HG03060 (cell line): ENCODE data around the gene LAMA3.

Source experiments
- ATAC-seq: cut with Tn5 transposase; IDR thresholded peaks from one replicate; pipeline ENCODE4 v1.9.1; 2021; ENCODE audit warnings: low read depth, moderate number of reproducible peaks; ENCODE audit not compliant: unreplicated experiment

LAMA3 gene

DNA sequence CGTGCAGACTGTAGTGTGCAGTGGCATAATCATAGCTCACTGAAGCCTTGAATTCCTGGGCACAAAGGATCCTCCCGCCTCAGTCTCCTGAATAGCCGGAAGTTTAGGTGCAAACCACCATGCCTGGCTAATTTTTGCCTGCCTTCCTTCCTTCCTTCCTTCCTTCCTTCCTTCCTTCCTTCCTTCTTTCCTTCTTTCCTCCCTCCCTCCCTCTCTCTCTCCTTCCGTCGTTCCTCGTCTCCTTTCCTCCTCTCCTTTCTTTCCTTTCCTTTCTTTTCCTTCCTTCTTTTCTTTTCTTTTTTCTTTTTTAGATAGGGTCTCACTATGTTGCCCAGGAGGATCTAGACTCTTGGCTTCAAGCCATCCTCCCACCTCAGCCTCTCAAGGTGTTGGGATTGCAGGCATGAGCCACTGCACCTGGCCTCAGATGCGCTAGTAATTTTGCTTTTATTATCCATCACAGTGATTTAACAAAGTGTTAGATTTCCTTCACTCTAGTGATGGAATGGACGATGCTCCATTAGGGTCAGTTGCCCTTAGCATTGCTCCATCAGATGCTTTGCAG, 20.0 kb upstream of the LAMA3 start:
- ATAC-seq, result no peak

DNA sequence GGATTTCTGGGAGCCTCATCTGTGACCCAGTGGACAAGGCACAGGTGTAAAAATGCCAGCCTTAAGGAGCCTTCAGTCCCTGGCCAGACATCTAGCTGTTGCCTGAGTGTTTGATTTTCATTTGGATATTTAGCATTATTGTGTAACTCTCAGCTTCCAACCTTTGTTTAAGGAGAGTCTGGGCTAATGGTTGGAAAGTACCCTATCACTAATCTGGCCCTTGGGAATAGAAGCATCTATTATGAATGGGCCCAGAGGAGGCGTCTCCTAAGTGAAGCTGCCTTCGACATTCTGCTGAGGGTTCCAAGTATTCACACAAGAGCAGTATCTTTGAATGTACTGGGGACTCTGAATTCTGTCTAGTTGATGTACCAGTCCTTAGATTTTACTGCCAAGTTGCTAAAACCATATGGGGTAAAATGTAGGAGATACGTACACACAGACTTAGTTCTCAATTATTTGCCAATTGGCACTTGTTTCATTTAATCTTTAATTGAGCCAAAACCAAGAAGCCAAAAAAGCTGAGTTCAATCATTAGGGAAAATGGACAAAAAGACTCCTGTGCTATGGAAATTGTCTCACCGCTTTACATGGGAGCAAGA, 19.3 kb upstream of the LAMA3 start:
- no peak for ATAC-seq

- no peak for ATAC-seq
Measured at GRCh38 chr18:23671564-23671963, 17.7 kb upstream of the LAMA3 start.

DNA sequence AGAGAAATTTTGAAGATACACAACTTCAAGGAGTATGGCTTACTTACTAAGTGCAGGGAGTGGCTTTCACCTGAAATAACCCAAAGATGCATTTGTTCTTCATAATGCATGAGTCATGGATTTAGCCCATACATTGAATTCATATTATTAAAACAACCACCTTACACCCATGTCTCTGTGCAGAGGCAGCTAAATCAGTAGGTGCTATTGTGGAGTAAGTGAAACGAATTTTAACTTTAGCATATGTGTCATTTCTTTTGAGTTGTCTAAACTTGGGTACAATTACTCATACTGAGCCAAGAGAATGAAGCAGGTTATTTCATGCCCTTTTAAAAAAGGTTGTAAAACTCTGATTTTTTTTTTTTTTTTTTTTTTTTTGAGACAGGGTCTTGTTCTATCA, 15.5 kb upstream of the LAMA3 start:
- ATAC-seq, result no peak

- no peak for ATAC-seq
Measured at GRCh38 chr18:23675236-23675635, 14.0 kb upstream of the LAMA3 start.

- ATAC-seq, result no peak
Measured at GRCh38 chr18:23675896-23676295, 13.4 kb upstream of the LAMA3 start.

DNA sequence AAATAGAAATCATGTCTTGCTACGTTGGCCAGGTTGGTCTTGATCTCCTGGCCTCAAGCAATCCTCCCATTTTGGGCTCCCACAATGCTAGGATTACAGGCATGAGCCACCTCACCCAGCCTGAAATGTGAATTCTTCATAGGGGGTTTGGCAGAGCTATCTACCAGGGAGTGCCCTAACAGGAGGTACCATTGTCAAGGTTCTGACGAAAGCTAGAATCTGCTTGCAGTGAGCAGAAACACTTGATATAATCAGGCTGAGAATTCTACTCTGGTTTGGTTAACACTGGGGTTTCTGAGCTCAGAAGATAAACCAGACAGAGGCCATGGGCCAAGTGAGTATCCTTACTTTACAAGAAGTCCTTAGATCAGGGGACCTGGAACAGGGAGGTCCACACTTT, 7.2 kb upstream of the LAMA3 start:
- ATAC-seq, result no peak

- ATAC-seq, result no peak
Measured at GRCh38 chr18:23682472-23682871, 6.8 kb upstream of the LAMA3 start.

DNA sequence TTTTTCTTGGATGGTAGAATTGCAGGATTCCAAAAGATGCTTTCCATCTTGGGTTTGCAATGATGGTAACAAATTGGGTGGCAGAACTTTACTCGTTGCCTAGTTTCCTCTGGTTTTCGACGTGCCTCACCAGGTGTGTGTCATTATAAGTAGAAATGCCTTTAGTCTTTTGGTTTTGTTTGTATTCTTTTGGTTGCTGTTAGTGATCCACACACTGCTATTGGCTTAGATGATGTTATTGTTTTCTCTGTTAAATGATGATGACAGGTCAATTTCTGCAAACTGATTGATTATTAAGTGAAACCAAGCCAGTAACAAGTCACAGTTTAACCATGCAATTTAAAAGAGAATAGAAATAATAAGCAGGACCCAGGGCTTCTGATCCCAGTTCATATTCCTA, 6.1 kb upstream of the LAMA3 start:
- no peak for ATAC-seq

- ATAC-seq, result no peak
Measured at GRCh38 chr18:23683671-23684070, 5.6 kb upstream of the LAMA3 start.

GRCh38 chr18:23684515-23685197, 4.6 kb upstream of the LAMA3 start:
- ATAC-seq, result no peak

- ATAC-seq, result no peak
Measured at GRCh38 chr18:23688528-23688927, 725 bp upstream of the LAMA3 start.

DNA sequence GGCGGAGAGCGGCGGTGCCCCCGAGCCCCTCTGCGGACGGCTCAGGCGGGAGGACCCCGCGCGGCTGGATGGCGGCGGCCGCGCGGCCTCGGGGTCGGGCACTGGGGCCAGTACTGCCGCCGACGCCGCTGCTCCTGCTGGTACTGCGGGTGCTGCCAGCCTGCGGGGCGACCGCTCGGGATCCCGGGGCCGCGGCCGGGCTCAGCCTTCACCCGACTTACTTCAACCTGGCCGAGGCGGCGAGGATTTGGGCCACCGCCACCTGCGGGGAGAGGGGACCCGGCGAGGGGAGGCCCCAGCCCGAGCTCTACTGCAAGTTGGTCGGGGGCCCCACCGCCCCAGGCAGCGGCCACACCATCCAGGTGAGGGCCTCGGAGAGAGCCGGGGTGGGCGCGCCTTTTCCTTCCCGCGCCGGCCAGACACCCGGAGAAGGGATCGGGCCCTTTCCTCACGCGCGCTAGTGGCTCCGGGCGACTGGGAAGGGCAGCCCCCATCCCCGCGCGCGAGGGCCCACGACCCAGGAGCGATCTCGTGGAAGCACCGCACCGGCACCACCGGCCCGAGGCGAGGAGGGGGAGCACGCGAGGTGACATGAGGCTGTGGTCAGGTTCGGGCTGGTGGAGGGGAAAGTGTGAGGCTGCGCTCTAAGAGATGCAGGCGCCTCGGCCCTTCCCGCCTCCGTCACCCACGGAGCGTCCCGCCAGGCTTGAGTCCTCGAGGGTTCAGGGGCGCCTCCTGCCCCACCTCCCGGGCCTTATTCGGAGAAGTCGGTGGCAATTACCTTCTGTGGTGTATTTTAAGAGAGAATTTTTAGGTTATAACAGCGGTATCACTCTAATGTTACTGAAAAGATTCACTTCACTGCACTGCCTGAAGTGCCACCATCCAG, 607 bp downstream of the LAMA3 start:
- ATAC-seq, result no peak

DNA sequence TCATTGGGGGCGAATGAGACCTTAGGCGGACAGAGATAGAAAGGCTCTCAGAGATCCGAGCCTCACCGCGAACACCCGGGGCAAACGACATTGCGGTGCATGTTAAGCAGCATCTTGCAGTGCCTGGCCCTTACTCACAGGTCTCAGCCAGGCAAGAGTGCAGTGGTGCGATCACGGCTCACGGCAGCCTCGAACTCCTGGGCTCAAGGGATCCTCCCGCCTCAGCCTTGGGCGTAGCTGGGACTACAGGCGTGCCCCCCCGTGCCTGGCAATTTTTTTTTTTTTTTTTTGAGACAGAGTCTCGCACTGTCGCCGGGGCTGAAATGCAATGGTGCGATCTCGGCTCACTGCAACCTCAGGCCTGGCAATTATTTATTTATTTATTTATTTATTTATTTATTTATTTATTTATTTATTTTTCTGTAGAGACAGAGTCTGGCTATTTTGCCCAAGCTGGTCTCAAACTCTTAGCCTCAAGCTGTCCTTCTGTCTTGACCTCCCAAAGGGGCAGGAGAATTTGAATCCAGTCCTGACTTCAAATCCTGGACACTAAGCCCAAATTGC, 1.3 kb downstream of the LAMA3 start:
- no peak for ATAC-seq

- no peak for ATAC-seq
Measured at GRCh38 chr18:23693846-23694245, 4.6 kb downstream of the LAMA3 start.

GRCh38 chr18:23694637-23695430, 5.6 kb downstream of the LAMA3 start:
- ATAC-seq, result no peak

GRCh38 chr18:23701017-23701416, 11.8 kb downstream of the LAMA3 start:
- no peak for ATAC-seq

DNA sequence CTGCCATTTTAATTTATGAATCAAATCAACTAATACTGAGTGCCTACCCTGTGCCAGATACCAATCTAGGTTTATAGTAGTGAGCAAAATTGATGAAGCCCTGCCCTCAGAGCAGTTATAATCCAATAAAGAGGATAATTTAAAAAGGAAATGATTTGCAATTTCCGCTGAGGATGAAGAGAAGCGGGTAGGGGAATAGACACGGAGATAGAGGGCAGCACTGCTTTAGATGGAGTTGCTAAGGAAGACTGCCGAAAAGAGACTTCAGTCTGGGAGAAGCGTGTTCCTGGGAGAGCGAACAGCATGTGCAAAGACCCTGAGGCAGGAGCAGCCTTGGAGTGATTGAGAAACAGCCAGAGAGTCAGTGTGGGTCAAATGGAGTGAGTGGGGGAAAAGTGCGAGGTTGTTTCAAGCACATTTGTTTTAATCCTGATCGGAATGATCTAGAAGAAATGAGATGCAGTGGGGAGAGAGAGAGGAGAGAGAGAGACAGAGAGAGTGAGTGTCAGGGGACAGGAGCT, 12.4 kb downstream of the LAMA3 start:
- ATAC-seq, result no peak

DNA sequence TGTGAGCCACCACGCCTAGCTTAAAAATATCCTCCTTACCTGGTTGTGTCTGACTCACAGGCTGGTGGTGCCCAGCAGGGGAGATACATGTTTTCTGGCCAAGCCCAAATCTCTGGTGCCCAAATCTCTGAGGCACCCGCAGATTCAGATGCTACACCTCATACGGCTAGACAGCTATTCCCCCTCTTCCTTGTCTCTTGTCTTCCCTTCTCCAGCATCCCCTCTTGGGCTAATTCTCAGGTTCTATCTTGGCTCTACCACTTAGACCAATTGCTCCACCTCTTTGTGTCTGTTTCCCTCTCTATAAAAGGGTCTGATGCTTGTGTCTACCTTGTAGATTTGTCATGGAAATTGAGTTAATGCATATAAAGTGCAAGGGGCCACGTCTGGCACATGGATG, 13.4 kb downstream of the LAMA3 start:
- ATAC-seq, result no peak
